ENCODE data around the gene ATP10A.

Gene ATP10A

GRCh38 chr15:25795061-25795460, 68.1 kb downstream of the ATP10A start:
- no peak overlapping the region for H2BK15ac ChIP-seq (ENCODE audit: low read length)
- no CpG with 5 or more reads among the region's 9 CpGs for WGBS, 2 donors (ENCODE audit: extremely low coverage in 2 of 2, insufficient read length in 2 of 2, insufficient replicate concordance in 1 of 2)
- H3K27me3 ChIP-seq (ENCODE audit: control insufficient read depth in 3 of 3, insufficient read depth in 3 of 3, low read depth in 1 of 3, low read length in 3 of 3): no peaks in the 10 kb centered on the region
- no peak overlapping the region for H2BK12ac ChIP-seq (ENCODE audit: low read length)
- H3K18ac ChIP-seq (ENCODE audit: low read length): no peak overlapping the region
- H3K23ac ChIP-seq (ENCODE audit: low read depth, low read length, poor library complexity): no peak overlapping the region
- H3K9ac ChIP-seq (ENCODE audit: low read depth, low read length, poor library complexity): no peak overlapping the region
- H3K4me1 ChIP-seq (ENCODE audit: control insufficient read depth in 2 of 2, insufficient read depth in 1 of 2, low read depth in 1 of 2, low read length in 2 of 2): peaks cover 0 to 2% of the 10 kb centered on the region in 2 donors
- H3K4ac ChIP-seq (ENCODE audit: low read length): no peak overlapping the region
- no peak overlapping the region for H3K4me3 ChIP-seq (ENCODE audit: low read length in 2 of 2)
- H3K4me2 ChIP-seq (ENCODE audit: insufficient read depth, low read length, poor library complexity, severe bottlenecking): no peak overlapping the region
- H4K8ac ChIP-seq (ENCODE audit: low read depth, low read length): no peak overlapping the region
- no peaks in the 10 kb centered on the region for H3K79me1 ChIP-seq (ENCODE audit: low read depth, low read length)
- H2BK120ac ChIP-seq (ENCODE audit: low read depth, low read length): no peak overlapping the region
- H4K91ac ChIP-seq (ENCODE audit: low read depth, low read length, poor library complexity): no peak overlapping the region
- no peaks in the 10 kb centered on the region for H3K36me3 ChIP-seq (replicated peaks in 1 of 2; ENCODE audit: control insufficient read depth in 2 of 2, insufficient read depth in 2 of 2, low read length in 2 of 2)
- no peak overlapping the region for H2AFZ ChIP-seq (ENCODE audit: low read length)
- no peaks in the 10 kb centered on the region for H3K9me3 ChIP-seq (replicated peaks in 1 of 2; ENCODE audit: control insufficient read depth in 2 of 2, insufficient read depth in 1 of 2, low read depth in 1 of 2, low read length in 2 of 2)
- no peak overlapping the region for H2BK5ac ChIP-seq (ENCODE audit: low read length)
- H2AK5ac ChIP-seq (ENCODE audit: low read depth, low read length): no peak overlapping the region
- H3K27ac ChIP-seq (replicated peaks; ENCODE audit: low read length): no peak overlapping the region
- no peak for DNase-seq (ENCODE audit: low spot score)
- H3K14ac ChIP-seq (ENCODE audit: low read length): no peak overlapping the region

- no peaks in the 10 kb centered on the region for H3K36me3 ChIP-seq (replicated peaks in 1 of 2; ENCODE audit: control insufficient read depth in 2 of 2, insufficient read depth in 2 of 2, low read length in 2 of 2)
- no peaks in the 10 kb centered on the region for H3K9me3 ChIP-seq (replicated peaks in 1 of 2; ENCODE audit: control insufficient read depth in 2 of 2, insufficient read depth in 1 of 2, low read depth in 1 of 2, low read length in 2 of 2)
- H3K4me3 ChIP-seq (ENCODE audit: low read length in 2 of 2): no peak overlapping the region
- no peak overlapping the region for H4K8ac ChIP-seq (ENCODE audit: low read depth, low read length)
- H3K18ac ChIP-seq (ENCODE audit: low read length): no peak overlapping the region
- H3K23ac ChIP-seq (ENCODE audit: low read depth, low read length, poor library complexity): no peak overlapping the region
- H2BK5ac ChIP-seq (ENCODE audit: low read length): no peak overlapping the region
- no peak overlapping the region for H2BK12ac ChIP-seq (ENCODE audit: low read length)
- H3K14ac ChIP-seq (ENCODE audit: low read length): no peak overlapping the region
- no peak for DNase-seq (ENCODE audit: low spot score)
- no peak overlapping the region for H2BK15ac ChIP-seq (ENCODE audit: low read length)
- no peak overlapping the region for H2AK5ac ChIP-seq (ENCODE audit: low read depth, low read length)
- no peak overlapping the region for H4K91ac ChIP-seq (ENCODE audit: low read depth, low read length, poor library complexity)
- no peak overlapping the region for H3K9ac ChIP-seq (ENCODE audit: low read depth, low read length, poor library complexity)
- no peak overlapping the region for H3K4me2 ChIP-seq (ENCODE audit: insufficient read depth, low read length, poor library complexity, severe bottlenecking)
- H3K79me1 ChIP-seq (ENCODE audit: low read depth, low read length): no peaks in the 10 kb centered on the region
- H2BK120ac ChIP-seq (ENCODE audit: low read depth, low read length): no peak overlapping the region
- H3K27me3 ChIP-seq (ENCODE audit: control insufficient read depth in 3 of 3, insufficient read depth in 3 of 3, low read depth in 1 of 3, low read length in 3 of 3): no peaks in the 10 kb centered on the region
- H3K4ac ChIP-seq (ENCODE audit: low read length): no peak overlapping the region
- H3K27ac ChIP-seq (replicated peaks; ENCODE audit: low read length): no peak overlapping the region
- no CpG with 5 or more reads among the region's 6 CpGs for WGBS, 2 donors (ENCODE audit: extremely low coverage in 2 of 2, insufficient read length in 2 of 2, insufficient replicate concordance in 1 of 2)
- H3K4me1 ChIP-seq (ENCODE audit: control insufficient read depth in 2 of 2, insufficient read depth in 1 of 2, low read depth in 1 of 2, low read length in 2 of 2): peaks cover 0 to 2% of the 10 kb centered on the region in 2 donors
- no peak overlapping the region for H2AFZ ChIP-seq (ENCODE audit: low read length)
Measured at GRCh38 chr15:25793354-25794050, 69.6 kb downstream of the ATP10A start.

GRCh38 chr15:25792128-25792527, 71.0 kb downstream of the ATP10A start:
- Histone ChIP-seq H3K23ac (ENCODE audit: low read depth, low read length, poor library complexity) (no peak overlapping the region), H3K27ac (replicated peaks; ENCODE audit: low read length) (no peak overlapping the region), H3K9ac (ENCODE audit: low read depth, low read length, poor library complexity) (no peak overlapping the region), H2BK5ac (ENCODE audit: low read length) (no peak overlapping the region), H3K36me3 (replicated peaks in 1 of 2; ENCODE audit: control insufficient read depth in 2 of 2, insufficient read depth in 2 of 2, low read length in 2 of 2) (no peaks in the 10 kb centered on the region), H3K18ac (ENCODE audit: low read length) (no peak overlapping the region), H2BK12ac (ENCODE audit: low read length) (no peak overlapping the region), H3K9me3 (replicated peaks in 1 of 2; ENCODE audit: control insufficient read depth in 2 of 2, insufficient read depth in 1 of 2, low read depth in 1 of 2, low read length in 2 of 2) (no peaks in the 10 kb centered on the region), H3K4me3 (ENCODE audit: low read length in 2 of 2) (no peak overlapping the region), H2BK15ac (ENCODE audit: low read length) (no peak overlapping the region), H2AK5ac (ENCODE audit: low read depth, low read length) (no peak overlapping the region), H2BK120ac (ENCODE audit: low read depth, low read length) (no peak overlapping the region), H3K4ac (ENCODE audit: low read length) (no peak overlapping the region), H4K91ac (ENCODE audit: low read depth, low read length, poor library complexity) (no peak overlapping the region), H4K8ac (ENCODE audit: low read depth, low read length) (no peak overlapping the region), H3K27me3 (ENCODE audit: control insufficient read depth in 3 of 3, insufficient read depth in 3 of 3, low read depth in 1 of 3, low read length in 3 of 3) (no peaks in the 10 kb centered on the region), H3K79me1 (ENCODE audit: low read depth, low read length) (no peaks in the 10 kb centered on the region), H3K4me2 (ENCODE audit: insufficient read depth, low read length, poor library complexity, severe bottlenecking) (no peak overlapping the region), H3K14ac (ENCODE audit: low read length) (no peak overlapping the region), H2AFZ (ENCODE audit: low read length) (no peak overlapping the region), H3K4me1 (ENCODE audit: control insufficient read depth in 2 of 2, insufficient read depth in 1 of 2, low read depth in 1 of 2, low read length in 2 of 2) (peaks cover 0 to 2% of the 10 kb centered on the region in 2 donors)
- DNase-seq (ENCODE audit: low spot score): no peak
- WGBS, 2 donors (ENCODE audit: extremely low coverage in 2 of 2, insufficient read length in 2 of 2, insufficient replicate concordance in 1 of 2): no CpG with 5 or more reads among the region's 3 CpGs

GRCh38 chr15:25790000-25790660, 73.0 kb downstream of the ATP10A start:
- no peaks in the 10 kb centered on the region for H3K9me3 ChIP-seq (replicated peaks in 1 of 2; ENCODE audit: control insufficient read depth in 2 of 2, insufficient read depth in 1 of 2, low read depth in 1 of 2, low read length in 2 of 2)
- H3K4me2 ChIP-seq (ENCODE audit: insufficient read depth, low read length, poor library complexity, severe bottlenecking): no peak overlapping the region
- H3K27ac ChIP-seq (replicated peaks; ENCODE audit: low read length): no peak overlapping the region
- no CpG with 5 or more reads among the region's 7 CpGs for WGBS, 2 donors (ENCODE audit: extremely low coverage in 2 of 2, insufficient read length in 2 of 2, insufficient replicate concordance in 1 of 2)
- no peak overlapping the region for H2BK5ac ChIP-seq (ENCODE audit: low read length)
- DNase-seq (ENCODE audit: low spot score): no peak
- H3K9ac ChIP-seq (ENCODE audit: low read depth, low read length, poor library complexity): no peak overlapping the region
- no peak overlapping the region for H3K4me3 ChIP-seq (ENCODE audit: low read length in 2 of 2)
- no peak overlapping the region for H3K18ac ChIP-seq (ENCODE audit: low read length)
- no peak overlapping the region for H2AFZ ChIP-seq (ENCODE audit: low read length)
- no peak overlapping the region for H2BK15ac ChIP-seq (ENCODE audit: low read length)
- H3K27me3 ChIP-seq (ENCODE audit: control insufficient read depth in 3 of 3, insufficient read depth in 3 of 3, low read depth in 1 of 3, low read length in 3 of 3): no peaks in the 10 kb centered on the region
- H3K4me1 ChIP-seq (ENCODE audit: control insufficient read depth in 2 of 2, insufficient read depth in 1 of 2, low read depth in 1 of 2, low read length in 2 of 2): peaks cover 0 to 2% of the 10 kb centered on the region in 2 donors
- H2BK120ac ChIP-seq (ENCODE audit: low read depth, low read length): no peak overlapping the region
- H2AK5ac ChIP-seq (ENCODE audit: low read depth, low read length): no peak overlapping the region
- no peak overlapping the region for H3K23ac ChIP-seq (ENCODE audit: low read depth, low read length, poor library complexity)
- no peak overlapping the region for H2BK12ac ChIP-seq (ENCODE audit: low read length)
- H3K79me1 ChIP-seq (ENCODE audit: low read depth, low read length): no peaks in the 10 kb centered on the region
- H4K8ac ChIP-seq (ENCODE audit: low read depth, low read length): no peak overlapping the region
- H3K36me3 ChIP-seq (replicated peaks in 1 of 2; ENCODE audit: control insufficient read depth in 2 of 2, insufficient read depth in 2 of 2, low read length in 2 of 2): no peaks in the 10 kb centered on the region
- H3K14ac ChIP-seq (ENCODE audit: low read length): no peak overlapping the region
- H3K4ac ChIP-seq (ENCODE audit: low read length): no peak overlapping the region
- H4K91ac ChIP-seq (ENCODE audit: low read depth, low read length, poor library complexity): no peak overlapping the region
